Endothelial cell of umbilical vein (primary cell): ENCODE measurements around the gene GATM. TPM values are rescaled to one million over a fixed set of nuclear protein-coding genes. Genes with fewer than 3 reads are reported as not detected.

Experiments
- BruUV-seq: library from RNA; stranded (reverse); fragments of 400-500 nt; replicated peaks from 2 replicates; lab custom pipeline; 2021; lab: Mats Ljungman, UMichigan
- CTCF ChIA-PET: fragments of 300-600, 350-600 bp; sonication (Branson Sonifier 250); formaldehyde crosslinking; loops from one replicate; lab custom pipeline; 2021; ENCODE audit warnings: antibody characterized with exemption, inconsistent platforms; lab: Charles Lee
- POLR2A ChIA-PET: fragments of 300-600, 350-600 bp; sonication (Branson Sonifier 250); formaldehyde crosslinking; loops from one replicate; lab custom pipeline; 2021; ENCODE audit warnings: antibody characterized with exemption, inconsistent platforms; lab: Charles Lee
- DNase-seq: peaks from one replicate; pipeline ENCODE4 v3.0.0-alpha.2; 2011; ENCODE audit warnings: low read depth, low spot score
- FAIRE-seq: peaks from 2 replicates; lab custom pipeline; 2011; peaks lifted over from hg19 to GRCh38; lab: Jason Lieb, UNC
- H2AFZ ChIP-seq: 2 replicates; pipeline ENCODE4 v1.6.0; 2012; ENCODE audit warnings: low read depth, low read length, control low read depth, inconsistent platforms
- H3K27ac ChIP-seq: 2 replicates; pipeline ENCODE4 v1.5.1; 2011; ENCODE audit warnings: low read depth, mild to moderate bottlenecking, control low read depth, low read length, moderate library complexity; ENCODE audit not compliant: insufficient read depth
- H3K27me3 ChIP-seq, 2 experiments: 2 replicates each; pipeline versions ENCODE4 v1.6.0 to v1.6.1; 2011; ENCODE audit warnings: low read length in 2 of 2, mixed read lengths in 1 of 2; ENCODE audit not compliant: control insufficient read depth in 2 of 2, insufficient read depth in 2 of 2
- H3K36me3 ChIP-seq, 2 experiments: 2 replicates in 1 of 2; 3 replicates in 1 of 2; pipeline ENCODE4 v1.5.1; 2011; ENCODE audit warnings: low read length in 2 of 2, mild to moderate bottlenecking in 1 of 2, moderate library complexity in 1 of 2; ENCODE audit not compliant: control insufficient read depth in 2 of 2, insufficient read depth in 2 of 2; ENCODE audit errors: extremely low read depth in 1 of 2
- H3K4me1 ChIP-seq: 3 replicates; pipeline ENCODE4 v1.5.1; 2011; ENCODE audit warnings: mild to moderate bottlenecking, low read length; ENCODE audit not compliant: control insufficient read depth, insufficient read depth; ENCODE audit errors: extremely low read depth
- H3K4me2 ChIP-seq: 2 replicates; pipeline ENCODE4 v1.6.1; 2011; ENCODE audit warnings: low read length, control low read depth, mixed read lengths; ENCODE audit not compliant: insufficient read depth
- H3K4me3 ChIP-seq, 3 experiments: fragments of 200-600 bp in 1 of 3; sonication (generic), shearing (Covaris generic) in 1 of 3; replicated peaks in 1 of 3; 2 replicates each; pipeline ENCODE4 v1.5.1; 2011 to 2016; ENCODE audit warnings: control low read depth in 3 of 3, low read length in 3 of 3, mild to moderate bottlenecking in 2 of 3, inconsistent platforms in 1 of 3, low read depth in 1 of 3, moderate library complexity in 1 of 3; ENCODE audit not compliant: insufficient read depth in 1 of 3
- H3K79me2 ChIP-seq: 2 replicates; pipeline ENCODE4 v1.6.0; 2012; ENCODE audit warnings: low read length, inconsistent platforms; ENCODE audit not compliant: control insufficient read depth, insufficient read depth
- H3K9ac ChIP-seq: replicated peaks from 2 replicates; pipeline ENCODE3; 2011; ENCODE audit warnings: low read length, control low read depth; ENCODE audit not compliant: insufficient read depth; ENCODE audit errors: extremely low read depth
- H3K9me1 ChIP-seq: replicated peaks from 3 replicates; pipeline ENCODE4 v1.6.0; 2011; ENCODE audit warnings: mild to moderate bottlenecking, low read length; ENCODE audit not compliant: control insufficient read depth, insufficient read depth; ENCODE audit errors: extremely low read depth
- H3K9me3 ChIP-seq: replicated peaks from 2 replicates; pipeline ENCODE4 v1.5.1; 2012; ENCODE audit warnings: low read length, inconsistent platforms; ENCODE audit not compliant: control insufficient read depth, insufficient read depth
- H4K20me1 ChIP-seq: replicated peaks from 2 replicates; pipeline ENCODE3; 2011; ENCODE audit warnings: mild to moderate bottlenecking, low read length; ENCODE audit not compliant: control insufficient read depth, insufficient read depth; ENCODE audit errors: extremely low read depth
- CTCF ChIP-seq, 2 donors: IDR thresholded peaks; 1 replicate in 1 of 2; 2 replicates in 1 of 2; pipeline ENCODE4 v1.5.1; 2011; ENCODE audit warnings: low read length in 2 of 2, mild to moderate bottlenecking in 2 of 2, moderate library complexity in 2 of 2, control low read depth in 1 of 2, inconsistent platforms in 1 of 2, low read depth in 1 of 2; ENCODE audit not compliant: insufficient read depth in 1 of 2; ENCODE audit errors: extremely low read depth in 1 of 2
- EZH2 ChIP-seq: IDR thresholded peaks from 2 replicates; pipeline ENCODE4 v1.6.1; 2012; ENCODE audit warnings: borderline replicate concordance, low read depth, mild to moderate bottlenecking, moderate library complexity, low read length, inconsistent platforms; ENCODE audit not compliant: severe bottlenecking
- FOS ChIP-seq: IDR thresholded peaks from 2 replicates; pipeline ENCODE4 v1.6.1; 2011; ENCODE audit warnings: mild to moderate bottlenecking, low read length, moderate library complexity, borderline replicate concordance; ENCODE audit not compliant: insufficient read depth
- GATA2 ChIP-seq: IDR thresholded peaks from 2 replicates; pipeline ENCODE4 v1.7.0; 2011; ENCODE audit warnings: low read depth, mild to moderate bottlenecking, moderate library complexity, mixed read lengths, low read length; ENCODE audit not compliant: insufficient read length, insufficient read depth
- JUN ChIP-seq: IDR thresholded peaks from 2 replicates; pipeline ENCODE4 v1.6.1; 2011; ENCODE audit warnings: borderline replicate concordance, low read depth; ENCODE audit not compliant: insufficient read length, insufficient read depth
- MAX ChIP-seq: IDR thresholded peaks from 2 replicates; pipeline ENCODE4 v1.6.1; 2011; ENCODE audit not compliant: insufficient read depth, insufficient read length
- MYC ChIP-seq: IDR thresholded peaks from one replicate; pipeline ENCODE4 v1.6.1; 2011; ENCODE audit warnings: mild to moderate bottlenecking, low read depth, low read length
- POLR2A ChIP-seq: IDR thresholded peaks from 2 replicates; pipeline ENCODE4 v1.6.1; 2012; ENCODE audit warnings: low read depth, mild to moderate bottlenecking, control low read depth, low read length
- POLR2AphosphoS5 ChIP-seq: IDR thresholded peaks from 2 replicates; pipeline ENCODE4 v1.6.1; 2012; ENCODE audit warnings: low read depth, mild to moderate bottlenecking, control low read depth, low read length, moderate library complexity; ENCODE audit not compliant: insufficient read depth
- dilution Hi-C: fragments of 300-500 bp; cut with MboI; formaldehyde crosslinking; loops from one replicate; pipeline ENCODE4 v1.15.0; 2019; ENCODE audit warnings: low sequenced_read_pairs; ENCODE audit not compliant: extremely low pct_ligation_motif_present
- intact Hi-C: fragments of 100-400 bp; cut with micrococcal nuclease; formaldehyde crosslinking; loops from one replicate; pipeline ENCODE4 v1.10.0; 2022
- polyA plus RNA-seq, 4 experiments: library from polyadenylated mRNA; depleted of rRNA in 3 of 4; stranded (reverse) in 3 of 4; unstranded in 1 of 4; fragments of >200 nt; gene quantifications; 2 replicates each; pipeline versions ENCODE4 v1.2.1 to v1.2.3, GENCODE V29; 2011 to 2012; ENCODE audit warnings: missing spikeins in 1 of 4
- total RNA-seq: library from RNA; stranded (reverse); gene quantifications from 2 replicates; pipeline ENCODE4 v1.2.3, GENCODE V29; 2021

The GATM gene
- total and polyA plus RNA-seq, 2 donors (not counting 3 experiments of a cell fraction or from before 2014, with no cell fraction given) = 0.21 to 0.60 TPM

DNA sequence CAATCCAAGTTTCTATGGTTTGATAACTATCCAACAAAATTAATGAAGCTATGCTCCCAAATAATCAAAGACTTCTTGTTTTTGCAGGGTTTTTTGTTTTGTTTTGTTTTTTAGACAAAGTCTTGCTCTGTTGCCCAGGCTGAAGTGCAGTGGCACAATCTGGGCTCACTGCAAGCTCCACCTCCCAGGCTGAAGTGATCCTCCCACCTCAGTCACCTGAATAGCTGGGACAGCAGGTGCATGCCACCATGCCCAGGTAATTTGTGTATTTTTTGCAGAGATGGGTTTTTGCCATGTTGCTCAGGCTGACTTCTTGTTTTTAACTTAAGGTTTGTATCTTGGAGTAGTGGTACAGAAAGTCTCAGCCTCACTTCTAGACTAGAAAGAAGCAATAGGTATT lies 11.0 kb upstream of the GATM start:
- Histone ChIP-seq H3K27ac (no peak overlapping the region), H3K36me3 (no peaks in the 10 kb centered on the region), H3K9me3 (no peaks in the 10 kb centered on the region), H2AFZ (no peak overlapping the region), H3K79me2 (no peaks in the 10 kb centered on the region), H3K4me2 (no peak overlapping the region), H3K9me1 (no peaks in the 10 kb centered on the region), H3K9ac (no peak overlapping the region), H3K4me1 (no peaks in the 10 kb centered on the region), H4K20me1 (no peaks in the 10 kb centered on the region), H3K4me3 (no peak overlapping the region), H3K27me3 (peaks cover 21 to 45% of the 10 kb centered on the region in 2 experiments)
- DNase-seq = no peak
- FAIRE-seq = no peak
- no peak for TF ChIP-seq GATA2
- TF ChIP-seq EZH2 = no peak
- TF ChIP-seq POLR2A = no peak
- no peak for TF ChIP-seq MAX
- TF ChIP-seq FOS = no peak
- TF ChIP-seq POLR2AphosphoS5 = no peak
- no peak for TF ChIP-seq CTCF (IDR thresholded peaks at IDR 0.05; ENCODE audit: extremely low read depth in 1 of 2, insufficient read depth in 1 of 2, low read depth in 1 of 2, low read length in 2 of 2)
- TF ChIP-seq MYC = no peak
- TF ChIP-seq JUN = no peak
- intact Hi-C loops (no loop called here), dilution Hi-C loops (no loop called here)
- BruUV-seq = no TSS peak
- ChIA-PET CTCF (interaction anchor here (1.5 to 1.8 kb wide), 3 partner anchors 11 to 263 kb away, joined by 3 to 6 read pairs (median 4); no protein-coding TSS in a partner anchor), POLR2A (no interaction called here)
